Keratinocyte (primary cell): ENCODE measurements around the gene MAPK1. TPM values are rescaled to one million over a fixed set of nuclear protein-coding genes. Genes with fewer than 3 reads are reported as not detected.

Source experiments
- DNase-seq: peaks from one replicate; pipeline ENCODE4 v3.0.0-alpha.2; 2011; ENCODE audit warnings: low read depth, missing footprints, low spot score
- FAIRE-seq: peaks from 2 replicates; lab custom pipeline; 2011; peaks lifted over from hg19 to GRCh38; lab: Jason Lieb, UNC
- H2AFZ ChIP-seq: 2 replicates; pipeline ENCODE4 v1.6.0; 2012; ENCODE audit warnings: low read length, control low read depth, inconsistent platforms; ENCODE audit not compliant: control insufficient read depth
- H3K27ac ChIP-seq: 2 replicates; pipeline ENCODE4 v1.5.1; 2011; ENCODE audit warnings: low read length; ENCODE audit not compliant: control insufficient read depth, insufficient read depth
- H3K27me3 ChIP-seq: 3 replicates; pipeline ENCODE4 v1.6.0; 2011; ENCODE audit warnings: low read length; ENCODE audit not compliant: control insufficient read depth, insufficient read depth; ENCODE audit errors: extremely low read depth
- H3K36me3 ChIP-seq, 2 experiments: 2 replicates in 1 of 2; 3 replicates in 1 of 2; pipeline ENCODE4 v1.5.1; 2011; ENCODE audit warnings: low read length in 2 of 2, mild to moderate bottlenecking in 1 of 2; ENCODE audit not compliant: control insufficient read depth in 2 of 2, insufficient read depth in 2 of 2; ENCODE audit errors: extremely low read depth in 1 of 2
- H3K4me1 ChIP-seq: 3 replicates; pipeline ENCODE4 v1.5.1; 2011; ENCODE audit warnings: low read length; ENCODE audit not compliant: control insufficient read depth, insufficient read depth; ENCODE audit errors: extremely low read depth
- H3K4me2 ChIP-seq: 3 replicates; pipeline ENCODE4 v1.6.0; 2011; ENCODE audit warnings: low read depth, low read length; ENCODE audit not compliant: control insufficient read depth, insufficient read depth; ENCODE audit errors: extremely low read depth
- H3K4me3 ChIP-seq, 3 experiments: fragments of 200-600 bp in 1 of 3; sonication (generic) in 1 of 3; 2 replicates in 2 of 3; 3 replicates in 1 of 3; pipeline ENCODE4 v1.5.1; 2011 to 2016; ENCODE audit warnings: low read length in 3 of 3, mild to moderate bottlenecking in 3 of 3, control low read depth in 2 of 3, inconsistent platforms in 1 of 3, low read depth in 1 of 3, mixed read lengths in 1 of 3, mixed run types in 1 of 3, moderate library complexity in 1 of 3; ENCODE audit not compliant: control insufficient read depth in 2 of 3, insufficient read depth in 2 of 3; ENCODE audit errors: extremely low read depth in 1 of 3
- H3K79me2 ChIP-seq: 2 replicates; pipeline ENCODE4 v1.6.0; 2012; ENCODE audit warnings: low read length; ENCODE audit not compliant: control insufficient read depth, insufficient read depth
- H3K9ac ChIP-seq: 3 replicates; pipeline ENCODE4 v1.6.0; 2011; ENCODE audit warnings: low read length; ENCODE audit not compliant: control insufficient read depth, insufficient read depth; ENCODE audit errors: extremely low read depth
- H3K9me1 ChIP-seq: 3 replicates; pipeline ENCODE4 v1.6.0; 2011; ENCODE audit warnings: low read length; ENCODE audit not compliant: control insufficient read depth, insufficient read depth; ENCODE audit errors: extremely low read depth
- H3K9me3 ChIP-seq: 2 replicates; pipeline ENCODE4 v1.5.1; 2012; ENCODE audit warnings: low read depth, low read length; ENCODE audit not compliant: control insufficient read depth
- H4K20me1 ChIP-seq: 3 replicates; pipeline ENCODE4 v1.6.0; 2011; ENCODE audit warnings: low read length; ENCODE audit not compliant: control insufficient read depth, insufficient read depth; ENCODE audit errors: extremely low read depth
- EZH2 ChIP-seq: IDR thresholded peaks from one replicate; pipeline ENCODE4 v1.6.1; 2012; ENCODE audit warnings: inconsistent platforms, mild to moderate bottlenecking, low read length, moderate library complexity
- dilution Hi-C: fragments of 300-500 bp; cut with MboI; formaldehyde crosslinking; loops from one replicate; pipeline ENCODE4 v1.7.0; 2020; ENCODE audit warnings: low sequenced_read_pairs; ENCODE audit not compliant: extremely low pct_ligation_motif_present
- polyA plus RNA-seq, 5 experiments: library from polyadenylated mRNA; depleted of rRNA in 3 of 5; stranded (reverse) in 3 of 5; stranded (forward) in 1 of 5; unstranded in 1 of 5; fragments of >200 nt; gene quantifications; 1 replicate in 1 of 5; 2 replicates in 3 of 5; 3 replicates in 1 of 5; pipeline versions ENCODE4 v1.2.1 to v1.2.3, GENCODE V29; 2011 to 2012; ENCODE audit warnings: missing spikeins in 2 of 5, low read depth in 1 of 5, low replicate concordance in 1 of 5
- TF ChIP-seq, protein P1 (sequence below), 3 experiments: IDR thresholded peaks in 1 of 3; conservative IDR thresholded peaks in 1 of 3; optimal IDR thresholded peaks in 1 of 3; 2 replicates in 2 of 3; 3 replicates in 1 of 3; pipeline versions ENCODE3 to v1.5.1; 2011; ENCODE audit warnings: low read length in 3 of 3, mild to moderate bottlenecking in 3 of 3, moderate library complexity in 2 of 3, control low read depth in 1 of 3, inconsistent platforms in 1 of 3; ENCODE audit not compliant: insufficient read depth in 2 of 3; ENCODE audit errors: extremely low read depth in 1 of 3

Gene MAPK1
- polyA plus RNA-seq, 1 donor (not counting 4 experiments of a cell fraction or from before 2014, with no cell fraction given): 136 TPM

DNA sequence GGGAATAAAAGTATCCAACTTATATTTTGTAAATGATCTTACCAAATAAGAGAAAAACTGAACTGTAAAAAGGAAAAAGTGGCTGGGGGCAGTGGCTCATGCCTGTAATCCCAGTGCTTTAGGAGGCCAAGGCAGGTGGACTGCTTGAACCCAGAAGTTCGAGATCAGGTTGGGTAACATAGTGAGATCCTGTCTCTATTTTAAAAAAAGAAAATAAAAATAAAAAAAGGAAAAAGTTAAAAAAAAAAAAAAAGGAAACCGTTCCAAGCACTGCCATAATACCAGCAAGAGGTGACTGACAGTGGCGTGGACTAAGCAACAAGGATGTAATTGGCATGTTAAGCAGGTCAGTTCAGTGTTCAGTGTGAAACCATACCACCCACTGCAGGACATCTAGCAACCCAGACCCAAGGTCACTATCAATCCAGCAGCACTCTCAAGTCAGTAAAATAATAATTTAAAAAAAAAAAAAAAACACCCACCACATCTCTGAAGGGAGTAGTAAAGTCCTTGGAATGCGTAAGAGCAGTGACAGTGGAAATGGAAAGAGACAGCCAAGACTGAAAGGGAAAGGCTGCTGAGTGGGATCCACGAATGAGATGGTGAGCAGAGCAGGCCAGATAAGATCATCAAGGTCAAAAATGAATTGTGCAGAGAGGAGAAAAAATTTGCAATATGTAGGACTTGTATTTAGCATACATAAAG lies 43.6 kb downstream of the MAPK1 start:
- H3K4me2 ChIP-seq: no peak overlapping the region
- FAIRE-seq: no peak
- H3K79me2 ChIP-seq: peaks cover 93% of the 10 kb centered on the region
- H3K36me3 ChIP-seq: no peaks in the 10 kb centered on the region
- H3K9ac ChIP-seq: no peak overlapping the region
- no peak for DNase-seq
- H3K27ac ChIP-seq: no peak overlapping the region
- peaks cover 16% of the 10 kb centered on the region for H3K4me1 ChIP-seq
- no peak overlapping the region for H2AFZ ChIP-seq
- TF ChIP-seq, protein P1, sequence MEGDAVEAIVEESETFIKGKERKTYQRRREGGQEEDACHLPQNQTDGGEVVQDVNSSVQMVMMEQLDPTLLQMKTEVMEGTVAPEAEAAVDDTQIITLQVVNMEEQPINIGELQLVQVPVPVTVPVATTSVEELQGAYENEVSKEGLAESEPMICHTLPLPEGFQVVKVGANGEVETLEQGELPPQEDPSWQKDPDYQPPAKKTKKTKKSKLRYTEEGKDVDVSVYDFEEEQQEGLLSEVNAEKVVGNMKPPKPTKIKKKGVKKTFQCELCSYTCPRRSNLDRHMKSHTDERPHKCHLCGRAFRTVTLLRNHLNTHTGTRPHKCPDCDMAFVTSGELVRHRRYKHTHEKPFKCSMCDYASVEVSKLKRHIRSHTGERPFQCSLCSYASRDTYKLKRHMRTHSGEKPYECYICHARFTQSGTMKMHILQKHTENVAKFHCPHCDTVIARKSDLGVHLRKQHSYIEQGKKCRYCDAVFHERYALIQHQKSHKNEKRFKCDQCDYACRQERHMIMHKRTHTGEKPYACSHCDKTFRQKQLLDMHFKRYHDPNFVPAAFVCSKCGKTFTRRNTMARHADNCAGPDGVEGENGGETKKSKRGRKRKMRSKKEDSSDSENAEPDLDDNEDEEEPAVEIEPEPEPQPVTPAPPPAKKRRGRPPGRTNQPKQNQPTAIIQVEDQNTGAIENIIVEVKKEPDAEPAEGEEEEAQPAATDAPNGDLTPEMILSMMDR (optimal IDR thresholded peaks at IDR 0.05 in 1 of 3, IDR thresholded peaks at IDR 0.05 in 1 of 3, conservative IDR thresholded peaks at IDR 0.05 in 1 of 3; ENCODE audit: extremely low read depth in 1 of 3, insufficient read depth in 2 of 3, low read length in 3 of 3): no peak
- TF ChIP-seq EZH2: no peak
- H3K9me1 ChIP-seq: peaks cover 3% of the 10 kb centered on the region
- H4K20me1 ChIP-seq: peaks cover 14% of the 10 kb centered on the region
- no peaks in the 10 kb centered on the region for H3K9me3 ChIP-seq
- H3K27me3 ChIP-seq: no peaks in the 10 kb centered on the region
- dilution Hi-C loops: no loop called here
- no peak overlapping the region for H3K4me3 ChIP-seq

DNA sequence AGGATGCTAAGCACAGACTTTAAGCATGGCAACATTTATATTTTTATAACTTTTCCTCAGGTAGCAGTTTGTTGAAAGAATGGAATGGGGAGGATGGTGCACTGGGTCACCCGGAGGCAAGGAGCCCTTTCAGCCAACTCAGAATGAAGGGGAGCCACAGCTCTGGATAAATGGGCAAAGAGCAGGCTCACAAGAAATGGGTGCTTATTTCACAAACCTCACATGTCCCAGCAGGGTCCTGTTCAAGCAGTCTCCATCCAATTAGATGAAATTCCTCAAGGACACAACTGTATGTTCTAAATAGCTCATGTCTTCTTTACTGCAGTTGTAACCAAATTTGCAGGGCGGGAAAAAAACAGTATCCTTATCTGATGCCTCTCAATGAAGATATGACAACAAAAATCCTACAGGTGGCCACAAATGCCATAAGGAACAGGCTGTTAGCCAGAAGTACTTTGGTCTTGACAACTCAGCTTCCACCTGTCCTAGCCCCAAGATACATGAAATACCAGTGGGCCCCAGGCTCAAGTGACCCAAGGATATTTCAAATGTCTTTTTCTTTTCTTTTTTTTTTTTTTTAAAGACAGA lies 48.2 kb downstream of the MAPK1 start:
- DNase-seq (no peak), FAIRE-seq (no peak)
- Histone ChIP-seq H3K9me1 (peaks cover 6% of the 10 kb centered on the region), H4K20me1 (peaks cover 18% of the 10 kb centered on the region), H3K36me3 (no peaks in the 10 kb centered on the region), H2AFZ (no peak overlapping the region), H3K9me3 (no peaks in the 10 kb centered on the region), H3K27ac (no peak overlapping the region), H3K4me1 (peaks cover 23% of the 10 kb centered on the region), H3K9ac (no peak overlapping the region), H3K27me3 (no peaks in the 10 kb centered on the region), H3K4me2 (no peak overlapping the region), H3K79me2 (peaks cover 83% of the 10 kb centered on the region), H3K4me3 (no peak overlapping the region)
- dilution Hi-C loops: no loop called here
- TF ChIP-seq EZH2: no peak
- TF ChIP-seq, protein P1 (optimal IDR thresholded peaks at IDR 0.05 in 1 of 3, IDR thresholded peaks at IDR 0.05 in 1 of 3, conservative IDR thresholded peaks at IDR 0.05 in 1 of 3; ENCODE audit: extremely low read depth in 1 of 3, insufficient read depth in 2 of 3, low read length in 3 of 3): no peak
